IMR-90 (cell line): Measurements from ENCODE around the gene LUZP1. TPM values are rescaled to one million over a fixed set of nuclear protein-coding genes. Genes with fewer than 3 reads are reported as not detected.

ENCODE experiments used
- ATAC-seq: fragments of 200-7000 bp; cut with Tn5 transposase; 2 replicates; pipeline ENCODE4 v1.9.1; 2020; ENCODE audit warnings: low read depth, mild to moderate bottlenecking, moderate library complexity
- BruUV-seq: library from RNA; stranded (reverse); fragments of 400-500 nt; replicated peaks from 2 replicates; lab custom pipeline; 2021; lab: Mats Ljungman, UMichigan
- CTCF ChIA-PET: fragments of 300-600 bp; formaldehyde crosslinking; extraction: SDS; loops from one replicate; lab custom pipeline; 2021; ENCODE audit warnings: antibody characterized with exemption; lab: Yijun Ruan, JAX
- POLR2A ChIA-PET: fragments of 300-600 bp; sonication (Branson Sonifier 250); formaldehyde crosslinking; loops from one replicate; lab custom pipeline; 2022; ENCODE audit warnings: antibody characterized with exemption; ENCODE audit not compliant: unreplicated experiment; lab: Charles Lee
- DNase-seq: peaks from one replicate; pipeline ENCODE4 v3.0.0; 2013
- H2AFZ ChIP-seq: replicated peaks from 2 replicates; pipeline ENCODE3; 2013; ENCODE audit warnings: low read length, mild to moderate bottlenecking; ENCODE audit not compliant: poor library complexity
- H2AK5ac ChIP-seq: 2 replicates; pipeline ENCODE4 v1.6.1; 2013; ENCODE audit warnings: low read depth, low read length, inconsistent platforms
- H2AK9ac ChIP-seq: replicated peaks from 2 replicates; pipeline ENCODE3; 2013; ENCODE audit warnings: mild to moderate bottlenecking, low read depth, low read length, moderate library complexity; ENCODE audit not compliant: poor library complexity
- H2BK120ac ChIP-seq: 2 replicates; pipeline ENCODE4 v1.6.1; 2013; ENCODE audit warnings: low read depth, low read length, inconsistent platforms
- H2BK15ac ChIP-seq: 3 replicates; pipeline ENCODE4 v1.6.1; 2013; ENCODE audit warnings: low read depth, low read length, inconsistent platforms
- H2BK20ac ChIP-seq: 2 replicates; pipeline ENCODE4 v1.6.1; 2013; ENCODE audit warnings: low read depth, mild to moderate bottlenecking, inconsistent platforms, low read length, moderate library complexity
- H2BK5ac ChIP-seq: 2 replicates; pipeline ENCODE4 v1.6.1; 2013; ENCODE audit warnings: mild to moderate bottlenecking, low read depth, low read length, inconsistent platforms; ENCODE audit not compliant: poor library complexity, severe bottlenecking
- H3K14ac ChIP-seq: replicated peaks from 2 replicates; pipeline ENCODE4 v1.6.1; 2013; ENCODE audit warnings: low read depth, low read length, inconsistent platforms
- H3K18ac ChIP-seq: 2 replicates; pipeline ENCODE4 v1.6.1; 2013; ENCODE audit warnings: low read depth, low read length, control low read depth
- H3K23ac ChIP-seq: 2 replicates; pipeline ENCODE4 v1.6.1; 2013; ENCODE audit warnings: low read depth, low read length, inconsistent platforms
- H3K27ac ChIP-seq: 2 replicates; pipeline ENCODE4 v1.5.1; 2013; ENCODE audit warnings: mild to moderate bottlenecking, control low read depth, low read length; ENCODE audit not compliant: insufficient read depth
- H3K27me3 ChIP-seq: 2 replicates; pipeline ENCODE4 v1.6.1; 2013; ENCODE audit warnings: low read length; ENCODE audit not compliant: control insufficient read depth, insufficient read depth
- H3K36me3 ChIP-seq: 2 replicates; pipeline ENCODE4 v1.6.1; 2013; ENCODE audit warnings: low read length, mixed read lengths; ENCODE audit not compliant: control insufficient read depth, insufficient read depth
- H3K4ac ChIP-seq: 2 replicates; pipeline ENCODE4 v1.6.1; 2013; ENCODE audit warnings: low read depth, low read length, inconsistent platforms
- H3K4me1 ChIP-seq: 2 replicates; pipeline ENCODE4 v1.6.1; 2013; ENCODE audit warnings: low read length, mixed read lengths; ENCODE audit not compliant: control insufficient read depth, insufficient read depth
- H3K4me2 ChIP-seq: 2 replicates; pipeline ENCODE4 v1.6.1; 2013; ENCODE audit warnings: low read depth, mild to moderate bottlenecking, control low read depth, low read length, moderate library complexity
- H3K4me3 ChIP-seq: 2 replicates; pipeline ENCODE4 v1.5.1; 2013; ENCODE audit warnings: low read depth, mild to moderate bottlenecking, control low read depth, low read length, moderate library complexity; ENCODE audit not compliant: insufficient read depth
- H3K56ac ChIP-seq: 2 replicates; pipeline ENCODE4 v1.6.1; 2013; ENCODE audit warnings: low read length, inconsistent platforms; ENCODE audit not compliant: insufficient read depth; ENCODE audit errors: extremely low read depth
- H3K79me1 ChIP-seq, 2 experiments: 2 replicates each; pipeline ENCODE4 v1.6.1; 2013; ENCODE audit warnings: low read length in 2 of 2, inconsistent platforms in 1 of 2, low read depth in 1 of 2
- H3K9ac ChIP-seq: 2 replicates; pipeline ENCODE4 v1.6.1; 2013; ENCODE audit warnings: low read depth, low read length, control low read depth
- H3K9me1 ChIP-seq: 2 replicates; pipeline ENCODE4 v1.6.1; 2013; ENCODE audit warnings: low read length, inconsistent platforms; ENCODE audit not compliant: insufficient read depth
- H3K9me3 ChIP-seq: 2 replicates; pipeline ENCODE4 v1.6.1; 2013; ENCODE audit warnings: low read length; ENCODE audit not compliant: control insufficient read depth, insufficient read depth
- H4K20me1 ChIP-seq: 2 replicates; pipeline ENCODE4 v1.6.1; 2013; ENCODE audit warnings: low read length, inconsistent platforms; ENCODE audit not compliant: insufficient read depth
- H4K5ac ChIP-seq: 2 replicates; pipeline ENCODE4 v1.6.1; 2013; ENCODE audit warnings: mild to moderate bottlenecking, low read depth, low read length, control low read depth
- H4K8ac ChIP-seq, 2 experiments: 2 replicates each; pipeline ENCODE4 v1.6.1; 2013; ENCODE audit warnings: low read depth in 2 of 2, low read length in 2 of 2, control low read depth in 1 of 2, inconsistent platforms in 1 of 2
- H4K91ac ChIP-seq: 2 replicates; pipeline ENCODE4 v1.6.1; 2013; ENCODE audit warnings: low read depth, low read length, inconsistent platforms; ENCODE audit not compliant: insufficient read depth
- BHLHE40 ChIP-seq: fragments of 150-350 bp; IDR thresholded peaks from 2 replicates; pipeline ENCODE4 v1.6.1; 2016; ENCODE audit warnings: mild to moderate bottlenecking, low read depth, low read length
- CEBPB ChIP-seq: IDR thresholded peaks from 2 replicates; pipeline ENCODE4 v1.6.1; 2012; ENCODE audit warnings: low read depth, low read length, improper control_type of control experiment
- CHD1 ChIP-seq: IDR thresholded peaks from 2 replicates; pipeline ENCODE4 v1.6.1; 2012; ENCODE audit warnings: low read depth, low read length, improper control_type of control experiment
- CTCF ChIP-seq: conservative IDR thresholded peaks from 2 replicates; pipeline ENCODE4 v1.5.1; 2012; ENCODE audit warnings: mild to moderate bottlenecking, low read depth, low read length, improper control_type of control experiment
- FOS ChIP-seq: fragments of 150-350 bp; IDR thresholded peaks from 2 replicates; pipeline ENCODE4 v1.6.1; 2016; ENCODE audit warnings: low read depth, low read length
- MAFK ChIP-seq: IDR thresholded peaks from 2 replicates; pipeline ENCODE4 v1.6.1; 2012; ENCODE audit warnings: low read depth, low read length, improper control_type of control experiment
- MAZ ChIP-seq: IDR thresholded peaks from 2 replicates; pipeline ENCODE4 v1.6.1; 2012; ENCODE audit warnings: low read depth, mild to moderate bottlenecking, low read length, improper control_type of control experiment, moderate library complexity, borderline replicate concordance
- MXI1 ChIP-seq: IDR thresholded peaks from 2 replicates; pipeline ENCODE4 v1.6.1; 2012; ENCODE audit warnings: low read depth, mild to moderate bottlenecking, low read length, moderate library complexity, borderline replicate concordance
- NFE2L2 ChIP-seq: fragments of 150-350 bp; IDR thresholded peaks from 2 replicates; pipeline ENCODE4 v1.6.1; 2016; ENCODE audit warnings: low read depth, mild to moderate bottlenecking, low read length
- POLR2A ChIP-seq: IDR thresholded peaks from 2 replicates; pipeline ENCODE4 v1.6.1; 2012; ENCODE audit warnings: mild to moderate bottlenecking, low read depth, low read length
- RAD21 ChIP-seq: IDR thresholded peaks from 2 replicates; pipeline ENCODE4 v1.6.1; 2012; ENCODE audit warnings: low read length, improper control_type of control experiment
- RCOR1 ChIP-seq: IDR thresholded peaks from 2 replicates; pipeline ENCODE4 v1.6.1; 2012; ENCODE audit warnings: mild to moderate bottlenecking, low read length, improper control_type of control experiment; ENCODE audit not compliant: insufficient replicate concordance
- RFX5 ChIP-seq: IDR thresholded peaks from 2 replicates; pipeline ENCODE4 v1.8.0; 2012; ENCODE audit warnings: low read depth, mild to moderate bottlenecking, low read length, moderate library complexity
- SMC3 ChIP-seq: fragments of 150-350 bp; IDR thresholded peaks from 2 replicates; pipeline ENCODE4 v1.6.1; 2016; ENCODE audit warnings: low read depth, mild to moderate bottlenecking, antibody characterized with exemption, low read length, moderate library complexity
- USF2 ChIP-seq: fragments of 150-350 bp; IDR thresholded peaks from 2 replicates; pipeline ENCODE4 v1.6.1; 2017; ENCODE audit warnings: mild to moderate bottlenecking, antibody characterized with exemption, low read length, low read depth
- WGBS, 2 experiments: methylation state at CpG; one replicate each; pipeline versions ENCODE4 v1.1.5 to v1.1.7; 2013; ENCODE audit warnings: missing lambda C conversion rate in 2 of 2; ENCODE audit not compliant: insufficient read length in 1 of 2; ENCODE audit errors: extremely low coverage in 2 of 2; 5-methylcytosine and 5-hydroxymethylcytosine counted together
- dilution Hi-C: fragments of 300-500 bp; cut with HindIII; formaldehyde crosslinking; loops from one replicate; pipeline ENCODE4 v1.14.3; 2018; ENCODE audit warnings: low sequenced_read_pairs; ENCODE audit not compliant: unreplicated experiment
- in situ Hi-C: fragments of 300-500 bp; cut with MboI; formaldehyde crosslinking; loops from 3 replicates; pipeline ENCODE4 v1.14.3; 2019; ENCODE audit warnings: low sequenced_read_pairs, inconsistent platforms, mixed read lengths
- intact Hi-C: fragments of 100-400 bp; cut with micrococcal nuclease; formaldehyde crosslinking; loops from 2 replicates; pipeline ENCODE4 v1.10.0; 2022
- polyA plus RNA-seq, 3 experiments: library from polyadenylated mRNA; depleted of rRNA; stranded (reverse); fragments of >200 nt; gene quantifications; 2 replicates each; pipeline ENCODE4 v1.2.3, GENCODE V29; 2012; ENCODE audit warnings: low replicate concordance in 1 of 3
- total RNA-seq: library from RNA; depleted of rRNA; stranded (reverse); fragments of >200 nt; gene quantifications from 2 replicates; pipeline ENCODE4 v1.2.3, GENCODE V29; 2012
- TF ChIP-seq, protein P1 (sequence below): fragments of 150-350 bp; IDR thresholded peaks from 2 replicates; pipeline ENCODE4 v1.6.1; 2016; ENCODE audit warnings: low read depth, mild to moderate bottlenecking, low read length, moderate library complexity, borderline replicate concordance

Gene LUZP1
- total and polyA plus RNA-seq, 2 of the 4 experiments (the other 2 are of a cell fraction), result 13.1 to 31.7 TPM

DNA sequence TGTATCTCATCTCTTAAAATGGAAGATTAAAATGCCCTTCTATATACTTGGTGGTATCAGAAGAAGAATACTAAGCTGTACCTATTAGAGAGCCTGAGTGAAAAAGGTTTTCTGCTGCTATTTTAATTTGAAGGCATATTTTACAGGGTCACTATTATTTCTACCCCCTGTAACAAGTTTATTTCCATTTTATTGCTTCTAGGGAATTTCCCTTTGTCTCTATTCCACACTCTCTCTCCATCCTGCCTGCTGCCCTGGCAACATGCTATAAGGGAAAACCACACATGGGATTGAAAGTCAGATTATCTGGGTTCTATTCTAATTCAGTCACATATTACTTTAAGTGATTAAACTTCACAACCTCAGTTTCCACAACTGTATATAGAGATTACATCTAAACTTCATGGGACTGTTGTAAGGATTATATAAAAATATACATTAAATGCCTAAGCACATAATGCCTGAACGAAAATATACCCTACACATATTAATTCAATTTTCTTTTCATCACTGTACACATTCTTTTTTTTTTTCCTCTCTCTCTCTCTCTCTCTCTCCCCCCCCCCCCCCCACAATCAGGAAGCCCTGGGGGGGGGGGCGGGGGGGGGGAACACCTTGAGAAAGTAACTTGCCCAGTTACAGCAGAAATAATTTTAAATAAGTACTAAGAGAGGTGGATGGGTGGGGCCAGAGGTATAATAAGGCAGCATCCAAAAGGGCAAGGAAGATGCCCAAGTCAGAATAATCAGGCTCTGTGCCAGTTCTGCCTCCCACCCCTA, 51.5 kb downstream of the LUZP1 start:
- no peak overlapping the region for H3K14ac ChIP-seq
- no peak overlapping the region for H3K9ac ChIP-seq
- no peaks in the 10 kb centered on the region for H3K27me3 ChIP-seq
- ATAC-seq, result no peak
- CTCF ChIA-PET, result no interaction called here
- H3K9me3 ChIP-seq, result no peaks in the 10 kb centered on the region
- H3K18ac ChIP-seq, result no peak overlapping the region
- no peak overlapping the region for H3K4me2 ChIP-seq
- no peak overlapping the region for H2AK9ac ChIP-seq
- peaks cover 12 to 84% of the 10 kb centered on the region in 2 experiments; a peak in 3 of 4 replicates for H3K79me1 ChIP-seq
- peaks cover 13% of the 10 kb centered on the region for H3K4me1 ChIP-seq
- no peak overlapping the region for H3K56ac ChIP-seq
- dilution Hi-C loops (no loop called here), intact Hi-C loops (no loop called here), in situ Hi-C loops (no loop called here)
- no peak overlapping the region for H3K27ac ChIP-seq
- H2BK5ac ChIP-seq, result no peak overlapping the region
- no peak overlapping the region for H4K91ac ChIP-seq
- TF ChIP-seq RCOR1 (no peak), SMC3 (no peak), NFE2L2 (no peak), BHLHE40 (no peak), CHD1 (no peak), MAFK (no peak), FOS (no peak), MXI1 (no peak), RAD21 (no peak), RFX5 (no peak), CTCF (no peak), MAZ (no peak), USF2 (no peak), POLR2A (no peak), CEBPB (no peak)
- TF ChIP-seq, protein P1, sequence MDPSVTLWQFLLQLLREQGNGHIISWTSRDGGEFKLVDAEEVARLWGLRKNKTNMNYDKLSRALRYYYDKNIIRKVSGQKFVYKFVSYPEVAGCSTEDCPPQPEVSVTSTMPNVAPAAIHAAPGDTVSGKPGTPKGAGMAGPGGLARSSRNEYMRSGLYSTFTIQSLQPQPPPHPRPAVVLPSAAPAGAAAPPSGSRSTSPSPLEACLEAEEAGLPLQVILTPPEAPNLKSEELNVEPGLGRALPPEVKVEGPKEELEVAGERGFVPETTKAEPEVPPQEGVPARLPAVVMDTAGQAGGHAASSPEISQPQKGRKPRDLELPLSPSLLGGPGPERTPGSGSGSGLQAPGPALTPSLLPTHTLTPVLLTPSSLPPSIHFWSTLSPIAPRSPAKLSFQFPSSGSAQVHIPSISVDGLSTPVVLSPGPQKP, result no peak
- no peaks in the 10 kb centered on the region for H3K36me3 ChIP-seq
- no peak overlapping the region for H4K5ac ChIP-seq
- H2BK15ac ChIP-seq, result no peak overlapping the region
- peaks cover 69% of the 10 kb centered on the region for H4K20me1 ChIP-seq
- H2AK5ac ChIP-seq, result no peak overlapping the region
- no peak overlapping the region for H2BK20ac ChIP-seq
- H3K23ac ChIP-seq, result no peak overlapping the region
- DNase-seq, result no peak
- WGBS, 2 experiments, result no CpG with 5 or more reads among the region's 2 CpGs
- no peak overlapping the region for H4K8ac ChIP-seq
- POLR2A ChIA-PET, result no interaction called here
- BruUV-seq, result no TSS peak
- no peak overlapping the region for H2AFZ ChIP-seq
- H2BK120ac ChIP-seq, result no peak overlapping the region
- no peak overlapping the region for H3K4me3 ChIP-seq
- H3K4ac ChIP-seq, result no peak overlapping the region
- peaks cover 20% of the 10 kb centered on the region; the same call in 1 of the 2 replicates for H3K9me1 ChIP-seq
